Activated CD4-positive, alpha-beta T cell treated with anti-CD3 and anti-CD28 coated beads for 24 hours (primary cell): Measurements from ENCODE around the gene ROR2.

Experiments
- DNase-seq, 2 donors: peaks; one replicate each; pipeline ENCODE4 v3.0.0-alpha.2; 2020; ENCODE audit warnings: low read depth in 2 of 2

The ROR2 gene

GRCh38 chr9:91900797-91901177 lies 49.2 kb downstream of the ROR2 start:
- no peak for DNase-seq

- DNase-seq: no peak
Observed at GRCh38 chr9:91900055-91900796, 49.8 kb downstream of the ROR2 start.

GRCh38 chr9:91899594-91899993 lies 50.4 kb downstream of the ROR2 start:
- DNase-seq: no peak

- no peak for DNase-seq
Observed at GRCh38 chr9:91899219-91899563, 50.8 kb downstream of the ROR2 start.

GRCh38 chr9:91898451-91899218 lies 51.4 kb downstream of the ROR2 start:
- no peak for DNase-seq

- no peak for DNase-seq
Observed at GRCh38 chr9:91897201-91897600, 52.8 kb downstream of the ROR2 start.

- DNase-seq: no peak
Observed at GRCh38 chr9:91896513-91897121, 53.4 kb downstream of the ROR2 start.

- no peak for DNase-seq
Observed at GRCh38 chr9:91896097-91896496, 53.9 kb downstream of the ROR2 start.

GRCh38 chr9:91894536-91894935 lies 55.5 kb downstream of the ROR2 start:
- no peak for DNase-seq

GRCh38 chr9:91894023-91894422 lies 56.0 kb downstream of the ROR2 start:
- DNase-seq: no peak

- no peak for DNase-seq
Observed at GRCh38 chr9:91891915-91892314, 58.1 kb downstream of the ROR2 start.

GRCh38 chr9:91890662-91891061 lies 59.4 kb downstream of the ROR2 start:
- DNase-seq: no peak

GRCh38 chr9:91889161-91889911 lies 60.7 kb downstream of the ROR2 start:
- no peak for DNase-seq

- no peak for DNase-seq
Observed at GRCh38 chr9:91886414-91887076, 63.5 kb downstream of the ROR2 start.

- DNase-seq: no peak
Observed at GRCh38 chr9:91885746-91886413, 64.1 kb downstream of the ROR2 start.

GRCh38 chr9:91884696-91885687 lies 65.0 kb downstream of the ROR2 start:
- DNase-seq: no peak

- DNase-seq: no peak
Observed at GRCh38 chr9:91884153-91884552, 65.9 kb downstream of the ROR2 start.

GRCh38 chr9:91883503-91883902 lies 66.5 kb downstream of the ROR2 start:
- DNase-seq: no peak

GRCh38 chr9:91882627-91883026 lies 67.4 kb downstream of the ROR2 start:
- DNase-seq: no peak

GRCh38 chr9:91880378-91880972 lies 69.6 kb downstream of the ROR2 start:
- no peak for DNase-seq
